HAP-1 (cell line): ENCODE data around the gene POLR2J3.
"Not testable (repeated sequence)": the region's sequence is repeated elsewhere in the genome, so short reads cannot be mapped to it uniquely, and the experiment has no call there.

Source experiments
- DNase-seq, 2 experiments: peaks; one replicate each; pipeline ENCODE4 v3.0.0-alpha.2; 2016 to 2020; ENCODE audit warnings: low spot score in 2 of 2
- H3K27me3 ChIP-seq: fragments of 250-450 bp; sonication (Bioruptor Pico); 2 replicates; pipeline ENCODE4 v1.5.1; 2020; ENCODE audit warnings: low read depth, mild to moderate bottlenecking, moderate library complexity
- H3K36me3 ChIP-seq: fragments of 250-450 bp; sonication (Bioruptor Pico); replicated peaks from 2 replicates; pipeline ENCODE4 v1.5.1; 2020; ENCODE audit warnings: mild to moderate bottlenecking
- H3K4me1 ChIP-seq: fragments of 250-450 bp; sonication (Bioruptor Pico); 2 replicates; pipeline ENCODE4 v1.5.1; 2020; ENCODE audit warnings: mild to moderate bottlenecking
- H3K4me3 ChIP-seq: fragments of 250-450 bp; sonication (Bioruptor Pico); 2 replicates; pipeline ENCODE4 v1.5.1; 2020; ENCODE audit warnings: mild to moderate bottlenecking, moderate library complexity
- H3K9me3 ChIP-seq: fragments of 250-450 bp; sonication (Bioruptor Pico); 2 replicates; pipeline ENCODE4 v1.5.1; 2020; ENCODE audit warnings: mild to moderate bottlenecking, moderate library complexity
- in situ Hi-C: fragments of 300-500 bp; cut with MboI; formaldehyde crosslinking; loops from 3 replicates; pipeline ENCODE4 v1.14.3; 2020; ENCODE audit warnings: low sequenced_read_pairs, inconsistent platforms, mixed read lengths

POLR2J3 gene

GRCh38 chr7:102604431-102605145 lies 32.2 kb upstream of the POLR2J3 start:
- in situ Hi-C loops, H3K9me3 ChIP-seq, H3K4me1 ChIP-seq, H3K36me3 ChIP-seq, H3K27me3 ChIP-seq, H3K4me3 ChIP-seq, DNase-seq: not testable (repeated sequence)

GRCh38 chr7:102602317-102602716 lies 29.9 kb upstream of the POLR2J3 start:
- H3K4me1 ChIP-seq, in situ Hi-C loops, DNase-seq, H3K9me3 ChIP-seq, H3K36me3 ChIP-seq, H3K4me3 ChIP-seq, H3K27me3 ChIP-seq: not testable (repeated sequence)

GRCh38 chr7:102599699-102600098 lies 27.3 kb upstream of the POLR2J3 start:
- H3K9me3 ChIP-seq, DNase-seq, H3K27me3 ChIP-seq, H3K4me1 ChIP-seq, in situ Hi-C loops, H3K4me3 ChIP-seq, H3K36me3 ChIP-seq: not testable (repeated sequence)

- DNase-seq, H3K4me1 ChIP-seq, H3K9me3 ChIP-seq, in situ Hi-C loops, H3K4me3 ChIP-seq, H3K36me3 ChIP-seq, H3K27me3 ChIP-seq: not testable (repeated sequence)
Observed at GRCh38 chr7:102596036-102596435, 23.7 kb upstream of the POLR2J3 start.

- H3K4me1 ChIP-seq, H3K9me3 ChIP-seq, H3K27me3 ChIP-seq, DNase-seq, H3K36me3 ChIP-seq, in situ Hi-C loops, H3K4me3 ChIP-seq: not testable (repeated sequence)
Observed at GRCh38 chr7:102593637-102594334, 21.4 kb upstream of the POLR2J3 start.

- DNase-seq, result peak in 1 of 2 experiments; percentile 9
- H3K4me3 ChIP-seq, H3K36me3 ChIP-seq, H3K27me3 ChIP-seq, in situ Hi-C loops, H3K4me1 ChIP-seq, H3K9me3 ChIP-seq: not testable (repeated sequence)
Observed at GRCh38 chr7:102592477-102593019, 20.2 kb upstream of the POLR2J3 start.

GRCh38 chr7:102589857-102590256 lies 17.5 kb upstream of the POLR2J3 start:
- in situ Hi-C loops, H3K4me1 ChIP-seq, H3K36me3 ChIP-seq, H3K9me3 ChIP-seq, H3K27me3 ChIP-seq, H3K4me3 ChIP-seq, DNase-seq: not testable (repeated sequence)

- H3K4me3 ChIP-seq, H3K27me3 ChIP-seq, DNase-seq, H3K4me1 ChIP-seq, H3K9me3 ChIP-seq, H3K36me3 ChIP-seq, in situ Hi-C loops: not testable (repeated sequence)
Observed at GRCh38 chr7:102583495-102583894, 11.1 kb upstream of the POLR2J3 start.

- H3K9me3 ChIP-seq, DNase-seq, in situ Hi-C loops, H3K4me1 ChIP-seq, H3K27me3 ChIP-seq, H3K36me3 ChIP-seq, H3K4me3 ChIP-seq: not testable (repeated sequence)
Observed at GRCh38 chr7:102581722-102582121, 9.3 kb upstream of the POLR2J3 start.

- DNase-seq, H3K4me3 ChIP-seq, H3K27me3 ChIP-seq, H3K9me3 ChIP-seq, H3K4me1 ChIP-seq, in situ Hi-C loops, H3K36me3 ChIP-seq: not testable (repeated sequence)
Observed at GRCh38 chr7:102578486-102578885, 6.1 kb upstream of the POLR2J3 start.

GRCh38 chr7:102577315-102578240 lies 5.2 kb upstream of the POLR2J3 start:
- H3K36me3 ChIP-seq, H3K4me3 ChIP-seq, DNase-seq, H3K9me3 ChIP-seq, H3K4me1 ChIP-seq, H3K27me3 ChIP-seq, in situ Hi-C loops: not testable (repeated sequence)

- DNase-seq, H3K36me3 ChIP-seq, H3K4me1 ChIP-seq, in situ Hi-C loops, H3K27me3 ChIP-seq, H3K4me3 ChIP-seq, H3K9me3 ChIP-seq: not testable (repeated sequence)
Observed at GRCh38 chr7:102576363-102576762, 4.0 kb upstream of the POLR2J3 start.

- in situ Hi-C loops, DNase-seq, H3K27me3 ChIP-seq, H3K4me1 ChIP-seq, H3K36me3 ChIP-seq, H3K4me3 ChIP-seq, H3K9me3 ChIP-seq: not testable (repeated sequence)
Observed at GRCh38 chr7:102574607-102575006, 2.2 kb upstream of the POLR2J3 start.

- H3K9me3 ChIP-seq, H3K27me3 ChIP-seq, H3K4me3 ChIP-seq, in situ Hi-C loops, H3K36me3 ChIP-seq, DNase-seq, H3K4me1 ChIP-seq: not testable (repeated sequence)
Observed at GRCh38 chr7:102568620-102569019, 3.8 kb downstream of the POLR2J3 start.
